NT2/D1 (cell line): Measurements from ENCODE around the gene SOX6.

Experiments
- DNase-seq: peaks from one replicate; pipeline ENCODE4 v3.0.0-alpha.2; 2011; ENCODE audit warnings: low read depth, low spot score
- H3K27me3 ChIP-seq: 2 replicates; pipeline ENCODE4 v1.6.0; 2011; ENCODE audit warnings: mild to moderate bottlenecking; ENCODE audit not compliant: insufficient read length, insufficient read depth
- H3K36me3 ChIP-seq: 2 replicates; pipeline ENCODE4 v1.6.1; 2011; ENCODE audit warnings: mild to moderate bottlenecking, low read length, mixed read lengths; ENCODE audit not compliant: insufficient read depth, insufficient read length
- H3K4me1 ChIP-seq: 2 replicates; pipeline ENCODE4 v1.5.1; 2011; ENCODE audit not compliant: insufficient read depth, insufficient read length
- H3K4me3 ChIP-seq: 2 replicates; pipeline ENCODE4 v1.5.1; 2011; ENCODE audit warnings: low read depth; ENCODE audit not compliant: insufficient read length
- H3K9ac ChIP-seq: 2 replicates; pipeline ENCODE4 v1.6.0; 2011; ENCODE audit warnings: low read depth; ENCODE audit not compliant: insufficient read length
- H3K9me3 ChIP-seq: 2 replicates; pipeline ENCODE4 v1.5.1; 2011; ENCODE audit warnings: mild to moderate bottlenecking, low read length; ENCODE audit not compliant: insufficient read depth
- SUZ12 ChIP-seq: IDR thresholded peaks from 2 replicates; pipeline ENCODE4 v1.6.1; 2011; ENCODE audit not compliant: insufficient read length, insufficient read depth; ENCODE audit errors: extremely low read depth
- YY1 ChIP-seq: IDR thresholded peaks from 2 replicates; pipeline ENCODE4 v1.6.1; 2011; ENCODE audit not compliant: insufficient read length, insufficient read depth
- ZNF274 ChIP-seq: IDR thresholded peaks from 2 replicates; pipeline ENCODE4 v1.6.1; 2011; ENCODE audit warnings: mild to moderate bottlenecking, low read depth, low read length

Gene SOX6

DNA sequence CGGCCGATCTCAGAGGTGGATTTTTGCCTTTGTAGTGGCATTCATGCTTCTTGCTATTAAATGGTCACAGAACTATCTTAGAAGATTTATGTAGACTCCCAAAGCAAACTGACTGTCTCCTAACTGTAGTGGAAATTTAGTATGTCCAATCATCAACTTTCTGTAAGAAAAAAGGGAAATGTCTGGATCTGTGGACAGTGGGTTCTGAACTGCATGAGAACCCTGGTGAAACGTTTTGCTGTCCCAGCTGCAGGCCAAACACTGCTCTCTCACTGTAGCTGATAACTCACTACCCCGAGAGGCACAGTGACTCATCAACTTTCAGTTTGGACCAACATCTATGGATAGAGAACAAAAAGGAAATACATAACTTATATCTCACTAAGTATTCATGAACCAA, 387.1 kb downstream of the SOX6 start:
- H3K27me3 ChIP-seq, result no peaks in the 10 kb centered on the region
- no peak overlapping the region for H3K4me3 ChIP-seq
- H3K9ac ChIP-seq, result no peak overlapping the region
- no peaks in the 10 kb centered on the region for H3K36me3 ChIP-seq
- no peak for DNase-seq
- TF ChIP-seq YY1 (no peak), ZNF274 (no peak), SUZ12 (no peak)
- H3K9me3 ChIP-seq, result no peaks in the 10 kb centered on the region
- no peaks in the 10 kb centered on the region for H3K4me1 ChIP-seq

DNA sequence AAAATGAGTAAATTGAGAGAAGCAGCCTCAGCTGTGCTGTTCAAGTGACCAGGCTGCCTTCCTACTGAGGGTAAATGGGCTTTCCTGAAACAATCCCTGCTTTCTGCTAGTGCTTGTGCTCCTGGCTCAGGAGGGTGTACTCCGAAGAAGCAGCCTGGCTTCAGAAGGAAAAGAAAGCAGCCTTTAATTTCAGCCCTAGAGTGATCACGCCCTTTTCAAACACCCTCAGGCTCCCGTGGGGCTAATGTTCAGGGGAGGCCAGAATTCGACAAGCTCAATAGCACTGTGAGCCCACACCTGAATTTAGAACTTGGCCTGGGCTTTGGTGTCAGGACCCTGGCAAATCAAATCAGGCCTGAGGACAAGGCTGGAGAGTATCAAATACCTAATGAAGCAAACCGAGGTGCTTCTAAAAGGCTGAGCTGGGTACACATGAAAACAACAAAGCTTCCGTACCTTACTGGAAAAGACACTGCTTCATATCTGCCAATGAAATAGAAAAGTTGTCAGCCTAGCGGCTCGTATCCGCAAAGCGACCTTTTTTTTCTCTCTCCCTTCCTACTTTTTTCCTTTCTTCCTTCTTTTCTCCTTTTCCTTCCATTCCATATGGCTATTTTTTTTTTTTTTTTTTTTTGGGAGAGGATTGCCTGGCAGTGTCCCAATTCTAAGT, 387.8 kb downstream of the SOX6 start:
- Histone ChIP-seq H3K9ac (no peak overlapping the region), H3K9me3 (no peaks in the 10 kb centered on the region), H3K4me3 (no peak overlapping the region), H3K36me3 (no peaks in the 10 kb centered on the region), H3K27me3 (no peaks in the 10 kb centered on the region), H3K4me1 (no peaks in the 10 kb centered on the region)
- no peak for DNase-seq
- TF ChIP-seq SUZ12, result no peak
- TF ChIP-seq ZNF274, result no peak
- TF ChIP-seq YY1, result no peak

DNA sequence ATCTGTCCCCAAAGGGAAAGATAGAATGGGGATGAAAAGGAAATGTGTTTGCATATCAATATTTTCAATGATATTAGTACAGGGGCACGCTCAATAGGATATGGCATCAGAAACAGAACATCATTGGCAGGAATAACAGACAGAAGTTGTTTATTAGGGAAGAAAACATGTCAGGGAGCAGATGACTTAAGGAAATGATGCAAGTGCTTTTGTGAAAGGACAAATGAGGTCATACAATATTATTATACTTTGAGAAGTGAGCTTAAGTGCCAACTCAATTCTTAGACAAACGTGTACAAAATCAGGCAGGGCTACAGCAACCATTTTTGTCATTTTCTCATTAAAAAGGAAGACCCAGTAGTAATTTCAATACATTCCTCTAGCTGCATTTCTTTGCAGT, 388.4 kb downstream of the SOX6 start:
- no peak overlapping the region for H3K4me3 ChIP-seq
- H3K9me3 ChIP-seq, result no peaks in the 10 kb centered on the region
- DNase-seq, result no peak
- no peaks in the 10 kb centered on the region for H3K4me1 ChIP-seq
- H3K36me3 ChIP-seq, result no peaks in the 10 kb centered on the region
- TF ChIP-seq YY1, result no peak
- no peak for TF ChIP-seq ZNF274
- no peak for TF ChIP-seq SUZ12
- no peaks in the 10 kb centered on the region for H3K27me3 ChIP-seq
- no peak overlapping the region for H3K9ac ChIP-seq

DNA sequence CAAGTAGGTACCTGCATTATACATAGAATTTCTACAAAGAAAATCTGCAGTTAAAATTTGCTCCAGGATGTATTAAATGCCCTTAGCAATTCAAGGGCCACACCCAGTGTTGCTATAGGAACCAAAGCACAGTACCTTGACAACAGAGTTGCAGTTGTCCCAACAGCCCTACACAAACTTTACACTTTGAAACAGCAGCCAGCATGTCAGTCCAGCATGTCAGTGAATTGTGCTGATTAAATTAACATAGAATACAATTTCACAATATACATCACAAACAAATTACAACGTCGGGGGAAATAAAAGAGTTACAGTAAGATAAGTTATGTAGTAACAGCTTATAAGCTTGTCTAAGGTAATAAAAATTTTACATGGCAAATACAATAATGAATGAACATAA, 389.2 kb downstream of the SOX6 start:
- no peak for DNase-seq
- Histone ChIP-seq H3K36me3 (no peaks in the 10 kb centered on the region), H3K9ac (no peak overlapping the region), H3K9me3 (no peaks in the 10 kb centered on the region), H3K27me3 (no peaks in the 10 kb centered on the region), H3K4me3 (no peak overlapping the region), H3K4me1 (no peaks in the 10 kb centered on the region)
- TF ChIP-seq ZNF274 (no peak), YY1 (no peak), SUZ12 (no peak)

DNA sequence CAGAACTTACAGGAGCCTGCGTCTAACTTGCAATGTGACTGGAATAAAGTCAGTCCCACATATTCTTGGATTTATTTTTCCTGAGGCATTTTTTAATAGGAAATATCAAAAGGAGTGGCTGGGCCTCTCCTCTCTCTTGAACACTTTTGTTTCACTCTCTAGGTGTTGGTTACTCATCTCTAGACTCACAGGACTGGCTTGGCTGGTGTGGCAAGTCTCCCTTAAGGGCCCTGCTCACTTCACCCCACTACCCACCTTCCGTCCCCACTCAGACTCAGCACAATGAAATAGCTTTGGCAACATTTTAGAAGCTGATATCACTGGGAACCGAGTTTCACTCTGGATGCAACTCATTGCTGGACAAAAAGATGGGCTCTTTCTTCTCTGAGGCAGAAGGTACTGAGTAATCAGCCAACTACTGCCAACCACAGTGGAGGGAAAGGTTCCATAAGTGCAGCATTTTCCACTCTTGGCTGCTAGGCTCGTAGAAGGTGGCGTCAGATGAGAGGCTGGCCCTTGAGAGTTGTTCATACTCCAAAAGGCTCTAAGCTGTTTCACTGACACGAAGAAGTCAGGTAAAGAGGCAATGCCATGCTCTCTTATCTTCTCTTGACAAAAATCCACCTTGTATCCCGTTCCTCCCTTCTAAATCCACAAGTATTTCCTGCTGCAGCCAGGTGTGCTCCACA, 390.6 kb downstream of the SOX6 start:
- Histone ChIP-seq H3K27me3 (no peaks in the 10 kb centered on the region), H3K36me3 (no peaks in the 10 kb centered on the region), H3K9ac (no peak overlapping the region), H3K4me1 (no peaks in the 10 kb centered on the region), H3K4me3 (no peak overlapping the region), H3K9me3 (no peaks in the 10 kb centered on the region)
- DNase-seq, result no peak
- TF ChIP-seq YY1 (no peak), SUZ12 (no peak), ZNF274 (no peak)

DNA sequence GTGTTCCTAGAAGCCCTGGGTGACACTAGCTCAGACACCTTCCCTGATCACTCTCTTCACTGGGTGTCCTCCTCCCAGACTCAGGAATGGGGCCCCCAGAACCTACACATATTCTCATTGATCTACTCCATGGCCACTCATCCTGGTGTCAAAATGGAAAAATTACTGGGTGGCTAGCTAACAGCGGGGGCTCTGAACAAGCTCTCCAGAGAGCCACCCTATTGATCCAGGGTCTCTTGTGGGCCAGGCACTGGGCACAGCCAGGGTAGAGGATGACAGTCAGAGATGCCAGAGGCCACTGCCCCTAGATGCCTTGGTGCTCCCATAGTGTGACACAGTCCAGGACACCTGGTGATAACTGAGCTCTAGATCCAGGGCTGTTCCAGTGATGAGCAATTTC, 393.1 kb downstream of the SOX6 start:
- H3K27me3 ChIP-seq, result no peaks in the 10 kb centered on the region
- H3K9ac ChIP-seq, result no peak overlapping the region
- H3K9me3 ChIP-seq, result no peaks in the 10 kb centered on the region
- DNase-seq, result no peak
- H3K4me3 ChIP-seq, result no peak overlapping the region
- H3K36me3 ChIP-seq, result no peaks in the 10 kb centered on the region
- no peaks in the 10 kb centered on the region for H3K4me1 ChIP-seq
- no peak for TF ChIP-seq YY1
- no peak for TF ChIP-seq SUZ12
- TF ChIP-seq ZNF274, result no peak

DNA sequence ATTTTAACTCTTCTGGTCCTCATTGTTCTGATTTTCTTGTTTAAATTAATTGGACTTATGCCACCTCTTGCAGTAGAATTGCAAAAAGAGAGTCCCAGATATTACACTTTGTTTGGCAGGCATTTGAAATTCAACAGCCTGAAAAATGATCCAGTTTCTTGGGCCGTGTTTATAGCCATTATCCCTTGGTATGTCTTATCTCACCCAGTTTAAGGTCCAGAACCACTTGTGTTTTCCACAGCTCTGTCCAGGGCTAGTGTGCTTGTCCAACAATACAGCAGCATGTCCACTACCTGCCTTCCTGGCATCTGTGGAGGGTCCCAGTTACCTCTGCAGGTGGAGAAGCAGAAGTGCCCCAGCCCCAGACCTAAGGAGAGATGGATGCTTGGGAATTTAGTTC, 397.4 kb downstream of the SOX6 start:
- H3K27me3 ChIP-seq, result no peaks in the 10 kb centered on the region
- H3K4me3 ChIP-seq, result no peak overlapping the region
- H3K4me1 ChIP-seq, result no peaks in the 10 kb centered on the region
- DNase-seq, result no peak
- no peaks in the 10 kb centered on the region for H3K36me3 ChIP-seq
- no peak overlapping the region for H3K9ac ChIP-seq
- H3K9me3 ChIP-seq, result no peaks in the 10 kb centered on the region
- TF ChIP-seq YY1 (no peak), SUZ12 (no peak), ZNF274 (no peak)
